Kidney epithelial cell (primary cell): ENCODE data around the gene DYNC2H1. TPM values are rescaled to one million over a fixed set of nuclear protein-coding genes. Genes with fewer than 3 reads are reported as not detected.

Source experiments
- DNase-seq: peaks from one replicate; pipeline ENCODE4 v3.0.0-alpha.2; 2010; ENCODE audit warnings: low read depth
- H3K27me3 ChIP-seq: 2 replicates; pipeline ENCODE4 v1.6.0; 2011; ENCODE audit warnings: low read length; ENCODE audit not compliant: control insufficient read depth, insufficient read depth
- H3K36me3 ChIP-seq: 2 replicates; pipeline ENCODE4 v1.5.1; 2011; ENCODE audit warnings: low read length; ENCODE audit not compliant: control insufficient read depth, insufficient read depth
- H3K4me3 ChIP-seq: 2 replicates; pipeline ENCODE4 v1.5.1; 2011; ENCODE audit warnings: low read depth, mild to moderate bottlenecking, control low read depth, low read length
- total RNA-seq: library from RNA; depleted of rRNA; stranded (reverse); fragments of >200 nt; gene quantifications from 2 replicates; pipeline ENCODE4 v1.2.3, GENCODE V29; 2015
- TF ChIP-seq, protein P1 (sequence below): IDR thresholded peaks from 2 replicates; pipeline ENCODE4 v1.5.1; 2011; ENCODE audit warnings: mild to moderate bottlenecking, moderate library complexity, low read length, control low read depth, inconsistent platforms; ENCODE audit not compliant: insufficient read depth, poor library complexity, severe bottlenecking

DYNC2H1 gene
- total RNA-seq, 1 donor from 2014 or later = 10.5 TPM

DNA sequence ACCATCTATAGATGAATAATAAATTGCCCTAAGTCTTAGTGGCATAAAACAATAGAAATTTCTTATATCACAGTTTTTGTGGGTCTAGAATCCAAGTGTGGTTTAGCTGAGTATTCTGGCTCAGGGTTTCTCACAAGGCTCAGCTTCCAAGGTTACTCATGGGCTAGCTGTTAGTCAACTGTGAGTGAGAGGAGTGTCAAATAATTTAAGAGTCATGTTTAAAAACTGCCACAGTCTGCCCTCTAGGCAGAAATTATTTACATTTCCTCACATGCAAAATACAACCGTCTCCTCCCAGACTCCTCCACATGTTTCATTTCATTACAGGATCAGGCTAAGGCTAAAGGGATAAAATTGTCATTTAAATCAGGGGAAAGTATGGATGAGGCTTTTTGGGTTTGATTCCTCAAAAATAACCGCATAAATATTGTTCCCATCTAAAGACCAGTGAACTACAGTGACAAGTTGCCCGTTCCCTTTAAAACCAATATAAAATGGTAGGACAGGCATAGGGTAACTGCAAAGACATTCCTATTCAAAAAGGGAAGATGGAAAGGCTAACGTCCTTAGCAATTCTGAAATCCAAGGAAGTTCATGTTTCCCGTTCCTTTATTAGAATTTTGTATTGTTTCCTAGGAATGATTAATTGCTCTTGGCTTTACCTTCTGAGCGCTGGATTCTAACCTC is 324.3 kb downstream of the DYNC2H1 start:
- no peaks in the 10 kb centered on the region for H3K27me3 ChIP-seq
- DNase-seq = peak; percentile 35
- TF ChIP-seq, protein P1, sequence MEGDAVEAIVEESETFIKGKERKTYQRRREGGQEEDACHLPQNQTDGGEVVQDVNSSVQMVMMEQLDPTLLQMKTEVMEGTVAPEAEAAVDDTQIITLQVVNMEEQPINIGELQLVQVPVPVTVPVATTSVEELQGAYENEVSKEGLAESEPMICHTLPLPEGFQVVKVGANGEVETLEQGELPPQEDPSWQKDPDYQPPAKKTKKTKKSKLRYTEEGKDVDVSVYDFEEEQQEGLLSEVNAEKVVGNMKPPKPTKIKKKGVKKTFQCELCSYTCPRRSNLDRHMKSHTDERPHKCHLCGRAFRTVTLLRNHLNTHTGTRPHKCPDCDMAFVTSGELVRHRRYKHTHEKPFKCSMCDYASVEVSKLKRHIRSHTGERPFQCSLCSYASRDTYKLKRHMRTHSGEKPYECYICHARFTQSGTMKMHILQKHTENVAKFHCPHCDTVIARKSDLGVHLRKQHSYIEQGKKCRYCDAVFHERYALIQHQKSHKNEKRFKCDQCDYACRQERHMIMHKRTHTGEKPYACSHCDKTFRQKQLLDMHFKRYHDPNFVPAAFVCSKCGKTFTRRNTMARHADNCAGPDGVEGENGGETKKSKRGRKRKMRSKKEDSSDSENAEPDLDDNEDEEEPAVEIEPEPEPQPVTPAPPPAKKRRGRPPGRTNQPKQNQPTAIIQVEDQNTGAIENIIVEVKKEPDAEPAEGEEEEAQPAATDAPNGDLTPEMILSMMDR = no peak
- H3K36me3 ChIP-seq = no peaks in the 10 kb centered on the region
- H3K4me3 ChIP-seq = no peak overlapping the region

DNA sequence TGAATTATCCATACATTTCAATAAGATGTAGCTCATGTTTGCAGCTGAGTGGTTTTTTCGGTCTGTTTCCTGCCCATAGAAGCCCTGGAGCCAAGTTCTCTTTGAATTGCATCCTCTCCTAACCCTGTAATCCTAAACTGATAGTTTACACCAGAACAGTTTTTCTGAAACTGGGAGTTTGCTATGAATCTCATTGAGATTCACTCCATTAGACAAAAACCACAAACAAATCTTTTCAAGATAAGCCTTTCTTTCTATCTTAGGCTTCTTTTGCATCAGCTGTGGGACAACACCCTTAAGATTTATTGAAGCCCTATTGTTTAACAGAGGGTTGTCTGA is 324.8 kb downstream of the DYNC2H1 start:
- TF ChIP-seq, protein P1 = no peak

DNA sequence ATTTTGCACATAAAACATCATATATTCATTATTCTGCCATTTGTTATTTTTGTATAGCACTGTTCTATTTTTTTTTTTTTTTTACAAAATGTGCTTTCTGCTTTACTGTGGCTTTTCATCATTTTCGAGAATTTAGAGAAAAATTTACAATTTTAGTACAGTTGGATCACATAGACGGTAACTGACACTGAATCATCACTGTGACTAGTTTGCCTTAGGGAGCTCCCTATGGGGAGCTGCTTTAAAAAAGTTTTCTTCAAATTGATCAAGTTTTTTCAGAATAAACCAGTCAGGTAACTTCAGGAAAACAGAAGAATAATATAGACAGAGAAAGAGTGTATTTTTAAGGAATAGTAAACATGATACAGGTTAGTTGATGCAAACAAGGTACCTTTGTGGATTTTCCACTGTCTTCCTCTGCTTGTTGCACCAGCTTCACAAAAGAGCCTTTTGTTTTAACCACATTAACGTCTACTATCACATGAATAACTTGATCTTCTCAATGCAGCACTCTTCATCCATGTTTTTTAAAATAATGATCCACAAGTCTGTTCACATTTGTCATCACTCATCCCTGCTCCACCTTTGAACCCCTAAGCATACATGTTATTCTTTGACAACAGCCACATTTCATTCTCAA is 327.0 kb downstream of the DYNC2H1 start:
- no peaks in the 10 kb centered on the region for H3K27me3 ChIP-seq
- no peaks in the 10 kb centered on the region for H3K36me3 ChIP-seq
- DNase-seq = no peak
- TF ChIP-seq, protein P1 = no peak
- H3K4me3 ChIP-seq = no peak overlapping the region

More for the DNA sequence above, 324.8 kb downstream of the DYNC2H1 start:
- no peak for DNase-seq
- Histone ChIP-seq H3K27me3 (no peaks in the 10 kb centered on the region), H3K36me3 (no peaks in the 10 kb centered on the region), H3K4me3 (no peak overlapping the region)

DNA sequence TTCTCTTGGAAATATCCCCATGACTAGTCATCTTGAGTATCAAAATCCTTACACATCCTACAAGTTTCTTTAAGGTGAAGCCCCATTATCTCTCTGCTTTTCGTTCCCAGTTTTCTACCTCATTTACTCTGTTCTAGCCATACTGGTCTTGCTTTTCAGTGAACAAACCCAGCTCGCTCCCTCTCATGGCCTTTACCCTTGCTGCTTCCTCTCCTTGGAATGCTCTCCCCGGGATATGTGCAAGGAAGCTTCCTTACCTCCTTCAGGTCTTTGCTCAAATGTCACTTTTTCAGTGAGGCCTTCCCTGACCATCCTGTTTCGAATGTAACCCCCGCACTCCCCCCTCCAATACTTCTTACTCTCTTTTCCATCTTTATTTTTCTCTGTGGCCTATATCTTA is 331.8 kb downstream of the DYNC2H1 start:
- Histone ChIP-seq H3K4me3 (no peak overlapping the region), H3K36me3 (no peaks in the 10 kb centered on the region), H3K27me3 (no peaks in the 10 kb centered on the region)
- TF ChIP-seq, protein P1 = no peak
- DNase-seq = no peak

DNA sequence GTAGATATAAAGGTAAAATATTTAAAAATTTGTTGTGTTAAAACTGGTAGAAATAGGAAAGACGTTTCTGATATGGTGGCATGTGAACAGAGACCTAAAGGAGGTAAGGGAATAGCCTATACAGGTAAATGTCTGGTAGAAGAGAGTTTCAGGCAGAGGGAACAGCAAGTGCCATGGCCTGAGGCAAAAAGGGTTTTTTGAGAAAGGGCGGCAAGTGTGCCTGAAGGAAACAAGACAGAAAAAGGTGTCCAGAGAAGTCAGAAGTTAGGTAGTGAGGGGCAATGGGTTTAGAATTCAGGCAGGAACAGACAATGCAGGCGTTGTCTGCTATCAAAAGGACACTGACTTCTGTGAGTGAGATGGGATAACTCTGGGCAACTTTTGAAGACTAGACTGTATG is 339.7 kb downstream of the DYNC2H1 start:
- H3K4me3 ChIP-seq = no peak overlapping the region
- TF ChIP-seq, protein P1 = no peak
- H3K36me3 ChIP-seq = no peaks in the 10 kb centered on the region

DNA sequence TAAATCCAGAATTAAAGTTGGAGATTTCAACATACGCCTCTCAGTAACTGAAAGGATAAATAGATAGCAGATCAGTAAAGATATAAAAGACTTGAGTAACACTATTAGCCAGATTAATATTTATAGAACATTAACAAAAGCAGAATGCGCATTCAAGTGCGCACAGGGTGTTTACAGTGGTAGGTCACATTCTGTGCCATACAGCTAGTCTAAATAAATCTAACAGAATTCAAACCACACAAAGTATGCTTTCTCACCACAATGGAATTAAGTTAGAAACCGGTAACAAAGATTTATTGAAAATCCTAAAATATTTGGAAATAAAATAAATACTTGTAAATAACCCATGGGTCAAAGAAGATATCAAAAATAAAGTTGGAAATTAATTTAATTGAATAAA is 341.0 kb downstream of the DYNC2H1 start:
- no peak for DNase-seq
- Histone ChIP-seq H3K36me3 (no peaks in the 10 kb centered on the region), H3K27me3 (no peaks in the 10 kb centered on the region), H3K4me3 (no peak overlapping the region)
- TF ChIP-seq, protein P1 = no peak

More for the DNA sequence above, 339.7 kb downstream of the DYNC2H1 start:
- no peak for DNase-seq
- H3K27me3 ChIP-seq = no peaks in the 10 kb centered on the region
